Measurements from ENCODE around the gene NPW.

DNA sequence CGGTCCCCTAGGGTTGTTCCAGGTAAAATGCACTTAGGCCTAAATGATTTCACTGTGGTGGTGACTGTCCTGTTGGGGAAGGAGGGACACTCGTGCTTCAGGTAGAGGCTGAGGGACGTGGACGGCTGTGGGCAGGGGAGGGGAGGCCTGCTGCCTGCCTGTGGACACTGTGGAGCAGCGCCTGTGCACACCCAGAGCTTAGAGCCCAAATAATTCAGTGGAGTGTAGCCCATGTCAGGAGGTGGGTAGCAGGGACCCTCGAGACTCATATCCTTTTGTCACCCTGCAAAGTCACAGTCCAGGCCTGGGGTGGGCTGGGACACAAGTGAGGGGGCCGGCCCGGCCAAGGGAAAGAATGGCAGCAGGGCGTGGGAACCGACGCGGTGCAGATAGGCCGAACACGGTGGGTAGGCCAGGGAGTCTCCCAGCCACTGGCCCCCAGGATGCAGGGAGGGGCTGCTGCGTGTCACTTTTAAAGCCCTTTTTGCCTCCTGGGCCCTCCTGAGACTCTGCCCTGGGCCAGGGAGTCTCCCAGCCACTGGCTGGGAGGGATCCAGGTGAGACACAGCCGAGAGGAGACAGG is 6.4 kb downstream of the NPW start:
- no peak for TF ChIP-seq CTCF (IDR thresholded peaks at IDR 0.05; ENCODE audit: extremely low read depth in 1 of 2, insufficient read depth in 1 of 2, low read depth in 1 of 2, low read length in 2 of 2)
- no peak for TF ChIP-seq POLR2A (IDR thresholded peaks at IDR 0.05; ENCODE audit: low read depth, low read length)
- no peak for TF ChIP-seq POLR2AphosphoS5 (IDR thresholded peaks at IDR 0.05; ENCODE audit: insufficient read depth, low read depth, low read length)
- no peak for TF ChIP-seq MAX (IDR thresholded peaks at IDR 0.05; ENCODE audit: insufficient read depth, insufficient read length)
- no peak for TF ChIP-seq FOS (IDR thresholded peaks at IDR 0.05; ENCODE audit: borderline replicate concordance, insufficient read depth, low read length)
- no peak for TF ChIP-seq MYC (IDR thresholded peaks at IDR 0.05; ENCODE audit: low read depth, low read length)
- no peak for TF ChIP-seq EZH2 (IDR thresholded peaks at IDR 0.05; ENCODE audit: borderline replicate concordance, low read depth, low read length, severe bottlenecking)
- no peak for TF ChIP-seq GATA2 (IDR thresholded peaks at IDR 0.05; ENCODE audit: insufficient read depth, insufficient read length, low read depth, low read length)
- no peak for TF ChIP-seq JUN (IDR thresholded peaks at IDR 0.05; ENCODE audit: borderline replicate concordance, insufficient read depth, insufficient read length, low read depth)
